SH-SY5Y (cell line): ENCODE data around the gene RASL10A.

Experiments
- GATA2 ChIP-seq: IDR thresholded peaks from 2 replicates; pipeline ENCODE4 v1.6.1; 2011; ENCODE audit warnings: mild to moderate bottlenecking, low read depth, low read length
- GATA3 ChIP-seq: IDR thresholded peaks from 2 replicates; pipeline ENCODE4 v1.6.1; 2011; ENCODE audit warnings: low read depth, mild to moderate bottlenecking, low read length, moderate library complexity

DNA sequence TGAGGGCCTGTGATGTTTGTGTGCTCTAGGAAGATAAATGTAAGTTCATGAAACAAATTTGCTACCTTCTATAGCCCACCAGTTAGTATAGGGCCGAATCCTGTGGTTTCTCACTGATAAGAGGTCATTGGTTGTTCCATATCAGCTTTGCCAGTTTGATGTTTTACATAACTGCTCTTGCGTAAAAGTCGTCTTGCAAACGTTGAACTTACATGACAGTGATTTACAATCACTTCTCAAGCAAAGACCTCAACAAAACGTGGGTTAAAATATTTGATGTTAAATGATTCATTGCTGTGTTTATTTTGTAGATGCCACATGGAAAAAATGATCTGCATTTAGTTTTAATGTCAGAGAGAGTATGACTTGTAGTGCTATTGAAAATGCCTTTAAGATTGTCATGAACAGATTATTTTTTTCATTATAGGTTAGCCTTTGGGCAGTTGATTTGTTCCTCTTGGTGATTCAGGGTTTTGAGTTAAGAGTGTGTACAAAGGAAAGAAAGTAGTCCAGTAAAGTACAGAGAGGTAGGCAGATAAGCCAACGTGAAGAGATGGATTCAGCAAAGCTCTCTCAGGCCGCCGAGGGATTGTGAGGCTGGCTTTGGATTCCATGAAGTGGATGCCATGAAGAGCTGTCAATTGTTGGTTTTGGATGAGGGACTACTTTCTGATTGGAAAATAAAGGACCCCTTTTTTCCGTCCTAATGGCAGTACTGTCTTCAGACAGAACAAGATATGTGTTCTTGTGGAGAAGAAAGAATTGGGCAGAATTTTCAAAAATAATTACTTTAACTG lies 44.8 kb downstream of the RASL10A start:
- TF ChIP-seq GATA2 (no peak), GATA3 (no peak)
